Activated CD4-positive, alpha-beta memory T cell treated with anti-CD3 and anti-CD28 coated beads for 36 hours (primary cell): ENCODE data around the gene C9orf50. TPM values are rescaled to one million over a fixed set of nuclear protein-coding genes. Genes with fewer than 3 reads are reported as not detected.

Experiments used
- CTCF ChIA-PET: fragments of 350-600 bp; sonication (Branson Sonifier 250); formaldehyde crosslinking; loops from one replicate; lab custom pipeline; 2021; ENCODE audit warnings: antibody characterized with exemption, inconsistent platforms; lab: Charles Lee
- POLR2A ChIA-PET: fragments of 350-600 bp; sonication (Branson Sonifier 250); formaldehyde crosslinking; loops from one replicate; lab custom pipeline; 2021; ENCODE audit warnings: antibody characterized with exemption; lab: Charles Lee
- DNase-seq: peaks from one replicate; pipeline ENCODE4 v3.0.0-alpha.2; 2020
- H3K27ac Mint-ChIP-seq: one replicate; pipeline ENCODE4 v1.8.0; 2021; ENCODE audit warnings: mixed read lengths
- H3K27me3 Mint-ChIP-seq: one replicate; pipeline ENCODE4 v1.8.0; 2021; ENCODE audit warnings: mixed read lengths
- H3K36me3 Mint-ChIP-seq: one replicate; pipeline ENCODE4 v1.8.0; 2021; ENCODE audit warnings: mixed read lengths
- H3K4me1 Mint-ChIP-seq: one replicate; pipeline ENCODE4 v1.8.0; 2021; ENCODE audit warnings: low read depth, mixed read lengths
- H3K4me3 Mint-ChIP-seq: one replicate; pipeline ENCODE4 v1.8.0; 2021; ENCODE audit warnings: mild to moderate bottlenecking, mixed read lengths
- H3K9me3 Mint-ChIP-seq: one replicate; pipeline ENCODE4 v1.8.0; 2021; ENCODE audit warnings: mixed read lengths
- intact Hi-C: fragments of 100-400 bp; cut with micrococcal nuclease; formaldehyde crosslinking; loops from one replicate; pipeline ENCODE4 v1.15.1; 2023
- total RNA-seq, 2 experiments: library from RNA; stranded (reverse); gene quantifications; one replicate each; pipeline ENCODE4 v1.2.3, GENCODE V29; 2021

C9orf50 gene
- total RNA-seq, 2 experiments from 2014 or later: not detected

GRCh38 chr9:129614932-129615331 lies 6.0 kb downstream of the C9orf50 start:
- H3K4me1 Mint-ChIP-seq: peaks cover 9% of the 10 kb centered on the region

GRCh38 chr9:129613520-129614175 lies 7.3 kb downstream of the C9orf50 start:
- no peak for DNase-seq
- Mint-ChIP-seq H3K36me3 (no peaks in the 10 kb centered on the region), H3K4me3 (no peak overlapping the region), H3K4me1 (peaks cover 15% of the 10 kb centered on the region), H3K27ac (no peak overlapping the region), H3K9me3 (no peaks in the 10 kb centered on the region), H3K27me3 (peaks cover 4% of the 10 kb centered on the region)
- intact Hi-C loops: loop anchor here (5.0 kb wide), 1 partner anchor 291 kb away; no protein-coding TSS in a partner anchor
- ChIA-PET CTCF (interaction anchor here (0.7 to 4.6 kb wide), 6 partner anchors 11 to 482 kb away, joined by 4 to 70 read pairs (median 9); partner anchors contain the start of gene NTMT1), POLR2A (interaction anchor here (1.6 kb wide), 1 partner anchor 11 kb away, joined by 4 read pairs; no protein-coding TSS in a partner anchor)

More at GRCh38 chr9:129614932-129615331, 6.0 kb downstream of the C9orf50 start:
- H3K36me3 Mint-ChIP-seq: no peaks in the 10 kb centered on the region
- H3K9me3 Mint-ChIP-seq: no peaks in the 10 kb centered on the region
- H3K27ac Mint-ChIP-seq: no peak overlapping the region
- H3K27me3 Mint-ChIP-seq: peaks cover 11% of the 10 kb centered on the region
- H3K4me3 Mint-ChIP-seq: no peak overlapping the region
- DNase-seq: no peak
- ChIA-PET CTCF (interaction anchor here (1.2 to 4.6 kb wide), 4 partner anchors 10 to 483 kb away, joined by 4 to 70 read pairs (median 18); partner anchors contain the start of gene NTMT1), POLR2A (interaction anchor here (1.6 kb wide), 1 partner anchor 10 kb away, joined by 4 read pairs; no protein-coding TSS in a partner anchor)
- intact Hi-C loops: loop anchor here (5.0 kb wide), 1 partner anchor 293 kb away; no protein-coding TSS in a partner anchor

- Mint-ChIP-seq H3K27ac (no peak overlapping the region), H3K4me1 (peaks cover 19% of the 10 kb centered on the region), H3K36me3 (no peaks in the 10 kb centered on the region), H3K9me3 (no peaks in the 10 kb centered on the region), H3K27me3 (peaks cover 2% of the 10 kb centered on the region), H3K4me3 (no peak overlapping the region)
- intact Hi-C loops: loop anchor here (5.0 kb wide), 1 partner anchor 291 kb away; no protein-coding TSS in a partner anchor
- POLR2A ChIA-PET: interaction anchor here (0.8 to 1.6 kb wide), 2 partner anchors 12 kb away, joined by 3 to 4 read pairs; no protein-coding TSS in a partner anchor
- CTCF ChIA-PET: interaction anchor here (1.6 to 4.6 kb wide), 3 partner anchors 12 to 481 kb away, joined by 5 to 70 read pairs (median 24); partner anchors contain the start of gene NTMT1
- DNase-seq: no peak
These were observed 7.9 kb downstream of the C9orf50 start for GRCh38 chr9:129612815-129613519.

DNA sequence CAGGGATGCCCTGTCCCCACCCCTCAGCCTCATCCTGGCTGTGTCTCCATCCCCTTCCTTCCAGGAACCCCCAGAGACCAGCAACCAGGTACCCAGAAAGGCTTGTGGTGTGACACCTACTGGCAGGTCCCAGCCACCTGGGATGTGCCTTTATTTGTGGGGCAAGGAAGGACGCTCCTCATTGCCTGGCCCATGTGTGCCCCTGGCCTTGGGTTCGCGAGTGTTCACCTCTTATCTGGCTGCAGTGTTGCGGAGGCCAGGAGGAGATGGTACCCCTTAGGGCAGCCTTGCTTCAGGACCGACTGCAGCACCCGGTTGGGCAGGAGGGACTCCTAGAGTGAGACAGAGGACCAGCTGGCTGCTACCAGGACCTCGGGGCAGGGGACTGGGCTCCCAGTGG lies 8.8 kb downstream of the C9orf50 start:
- POLR2A ChIA-PET: no interaction called here
- Mint-ChIP-seq H3K9me3 (no peaks in the 10 kb centered on the region), H3K4me3 (no peak overlapping the region), H3K27ac (no peak overlapping the region), H3K36me3 (no peaks in the 10 kb centered on the region), H3K4me1 (peaks cover 26% of the 10 kb centered on the region), H3K27me3 (peaks cover 2% of the 10 kb centered on the region)
- CTCF ChIA-PET: interaction anchor here (1.1 to 4.6 kb wide), 9 partner anchors 12 to 487 kb away, joined by 3 to 70 read pairs (median 5); partner anchors contain the start of genes IER5L and NTMT1
- DNase-seq: no peak
- intact Hi-C loops: loop anchor here (5.0 kb wide), 1 partner anchor 290 kb away; no protein-coding TSS in a partner anchor

- no peak for DNase-seq
- intact Hi-C loops: loop anchor here (1.0 to 5.0 kb wide), 5 partner anchors 13 to 481 kb away; no protein-coding TSS in a partner anchor
- no peak overlapping the region for H3K4me3 Mint-ChIP-seq
- H3K4me1 Mint-ChIP-seq: peaks cover 28% of the 10 kb centered on the region
- no peaks in the 10 kb centered on the region for H3K9me3 Mint-ChIP-seq
- H3K27ac Mint-ChIP-seq: no peak overlapping the region
- no peaks in the 10 kb centered on the region for H3K36me3 Mint-ChIP-seq
- POLR2A ChIA-PET: interaction anchor here (1.2 kb wide), 1 partner anchor 473 kb away, joined by 4 read pairs; no protein-coding TSS in a partner anchor
- peaks cover 2% of the 10 kb centered on the region for H3K27me3 Mint-ChIP-seq
- CTCF ChIA-PET: interaction anchor here (0.6 to 4.6 kb wide), 22 partner anchors 9 to 488 kb away, joined by 3 to 70 read pairs (median 4); partner anchors contain the start of genes C9orf50, IER5L and NTMT1
These were observed 9.5 kb downstream of the C9orf50 start for GRCh38 chr9:129611307-129611800.

DNA sequence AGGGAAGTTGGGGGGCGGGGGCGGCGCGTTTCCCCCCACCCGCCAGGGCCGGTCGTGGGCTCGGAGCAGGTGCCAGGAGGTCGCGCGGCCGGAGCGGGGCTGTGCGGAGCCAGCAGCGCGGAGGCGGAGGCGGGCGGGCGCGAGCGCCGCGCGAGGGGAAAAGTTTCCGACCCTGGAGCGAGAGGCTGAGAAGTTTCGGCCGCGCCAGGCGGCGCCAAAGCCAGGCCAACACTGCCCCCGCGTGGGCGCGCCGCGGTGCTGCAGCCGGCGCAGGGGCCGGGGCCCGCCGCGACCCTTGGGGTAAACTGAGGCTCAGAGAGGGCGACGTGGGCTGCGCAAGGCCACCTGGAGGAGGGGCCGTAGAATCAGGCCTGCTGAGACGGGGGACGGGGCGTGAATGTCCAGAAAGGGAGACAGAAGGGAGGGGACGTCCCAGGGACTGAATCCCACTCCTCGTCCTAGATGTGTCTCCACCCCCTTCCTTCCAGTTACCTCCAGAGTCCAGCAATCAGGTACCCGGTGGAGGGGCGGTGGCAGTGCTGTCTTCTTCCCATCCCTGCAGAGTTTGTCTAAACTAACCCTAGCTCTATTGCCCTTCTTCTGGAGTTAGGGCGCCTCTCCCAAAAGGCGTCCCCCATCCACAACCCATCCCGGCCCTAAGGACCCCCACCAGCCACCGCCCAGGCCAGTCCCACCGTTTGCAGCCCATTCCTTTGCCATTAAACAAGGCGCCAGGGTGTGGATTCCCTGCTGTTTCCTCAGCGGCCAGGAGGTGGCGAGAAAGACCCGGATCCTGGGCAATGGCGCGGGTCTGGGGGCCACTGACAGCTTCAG lies 10.2 kb downstream of the C9orf50 start:
- DNase-seq: peak; percentile 84
- Mint-ChIP-seq H3K4me3 (peak overlapping the region; percentile 69), H3K4me1 (peaks cover 31% of the 10 kb centered on the region), H3K9me3 (no peaks in the 10 kb centered on the region), H3K36me3 (no peaks in the 10 kb centered on the region), H3K27ac (peak overlapping the region; percentile 54), H3K27me3 (peaks cover 2% of the 10 kb centered on the region)
- POLR2A ChIA-PET: interaction anchor here (1.2 kb wide), 1 partner anchor 472 kb away, joined by 4 read pairs; no protein-coding TSS in a partner anchor
- CTCF ChIA-PET: interaction anchor here (0.6 to 4.6 kb wide), 22 partner anchors 9 to 489 kb away, joined by 3 to 70 read pairs (median 4); partner anchors contain the start of genes C9orf50, IER5L and NTMT1
- intact Hi-C loops: loop anchor here (1.0 to 5.0 kb wide), 5 partner anchors 14 to 480 kb away; no protein-coding TSS in a partner anchor

GRCh38 chr9:129610213-129610472 lies 10.8 kb downstream of the C9orf50 start:
- peak overlapping the region; percentile 37 for H3K4me3 Mint-ChIP-seq
- CTCF ChIA-PET: no interaction called here
- POLR2A ChIA-PET: no interaction called here
- no peaks in the 10 kb centered on the region for H3K36me3 Mint-ChIP-seq
- no peak overlapping the region for H3K27ac Mint-ChIP-seq
- intact Hi-C loops: loop anchor here (2.0 to 5.0 kb wide), 4 partner anchors 288 to 479 kb away; no protein-coding TSS in a partner anchor
- peaks cover 2% of the 10 kb centered on the region for H3K27me3 Mint-ChIP-seq
- DNase-seq: no peak
- no peaks in the 10 kb centered on the region for H3K9me3 Mint-ChIP-seq
- H3K4me1 Mint-ChIP-seq: peaks cover 31% of the 10 kb centered on the region

GRCh38 chr9:129609486-129610212 lies 11.3 kb downstream of the C9orf50 start:
- intact Hi-C loops: loop anchor here (2.0 to 10.0 kb wide), 6 partner anchors 112 to 479 kb away; no protein-coding TSS in a partner anchor
- H3K4me1 Mint-ChIP-seq: peaks cover 34% of the 10 kb centered on the region
- CTCF ChIA-PET: interaction anchor here (0.9 to 2.1 kb wide), 8 partner anchors 15 to 478 kb away, joined by 3 to 11 read pairs (median 8); partner anchors contain the start of gene IER5L
- peak overlapping the region; percentile 71 for H3K4me3 Mint-ChIP-seq
- no peaks in the 10 kb centered on the region for H3K9me3 Mint-ChIP-seq
- peak overlapping the region; percentile 42 for H3K27ac Mint-ChIP-seq
- H3K27me3 Mint-ChIP-seq: peaks cover 2% of the 10 kb centered on the region
- no peaks in the 10 kb centered on the region for H3K36me3 Mint-ChIP-seq
- peak; percentile 56 for DNase-seq
- POLR2A ChIA-PET: interaction anchor here (1.1 to 2.0 kb wide), 3 partner anchors 13 to 471 kb away, joined by 3 to 5 read pairs (median 3); partner anchors contain the start of gene IER5L

DNA sequence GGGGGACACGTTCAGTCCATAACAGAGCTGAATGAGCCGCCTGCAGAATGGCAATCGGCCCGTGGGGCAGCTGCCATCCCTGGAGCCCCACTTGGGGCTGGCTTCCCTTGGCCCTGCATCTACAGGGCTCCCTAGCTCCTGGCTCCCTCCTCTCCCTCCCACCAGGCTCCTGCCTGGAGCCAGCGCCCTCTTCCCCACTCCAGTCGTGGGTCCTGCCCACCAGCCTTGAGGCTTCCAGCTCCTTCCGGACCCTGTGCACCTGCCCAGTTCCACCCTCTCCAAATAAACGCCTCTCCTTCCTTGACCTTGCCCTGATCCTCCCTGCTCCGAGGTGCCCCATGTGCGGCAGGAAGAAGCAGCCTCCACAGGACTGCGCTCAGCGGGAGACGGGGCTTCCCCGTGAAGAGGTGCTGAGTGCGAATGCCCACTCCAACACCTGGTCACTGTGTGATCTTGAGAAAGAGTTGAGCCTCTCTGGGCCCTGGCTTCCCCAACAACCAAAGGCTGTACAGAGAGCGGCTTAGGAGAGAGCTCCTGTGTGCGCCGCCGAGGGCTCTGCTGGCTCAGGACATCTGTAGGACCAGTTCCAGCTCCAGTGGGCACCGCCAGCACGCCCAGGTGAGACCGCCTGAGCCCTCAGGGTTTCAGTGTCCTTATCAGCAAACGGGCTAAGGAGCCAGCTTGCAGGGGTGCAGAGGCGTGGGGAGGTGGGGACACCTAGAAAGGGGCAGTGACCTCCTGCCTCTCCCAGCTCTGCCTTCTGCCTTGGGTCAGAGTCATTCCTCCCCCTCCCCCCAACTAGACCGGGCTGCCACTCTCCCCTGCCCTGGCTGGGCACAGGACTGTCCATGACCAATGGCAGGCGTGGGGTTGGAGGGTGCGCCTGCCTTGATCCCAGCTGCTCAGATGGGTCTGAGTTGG lies 12.1 kb downstream of the C9orf50 start:
- Mint-ChIP-seq H3K36me3 (no peaks in the 10 kb centered on the region), H3K4me3 (no peak overlapping the region), H3K27ac (peak overlapping the region; percentile 28), H3K9me3 (no peaks in the 10 kb centered on the region), H3K27me3 (peaks cover 2% of the 10 kb centered on the region), H3K4me1 (peaks cover 37% of the 10 kb centered on the region)
- no peak for DNase-seq
- POLR2A ChIA-PET: interaction anchor here (1.0 to 2.0 kb wide), 4 partner anchors 12 to 470 kb away, joined by 3 to 5 read pairs (median 4); partner anchors contain the start of gene IER5L
- intact Hi-C loops: loop anchor here (5.0 to 10.0 kb wide), 2 partner anchors 112 to 224 kb away; no protein-coding TSS in a partner anchor
- CTCF ChIA-PET: interaction anchor here (0.6 to 2.1 kb wide), 10 partner anchors 16 to 477 kb away, joined by 3 to 11 read pairs (median 8); partner anchors contain the start of gene IER5L
